ENCODE data around the gene BCAT1.
A peak's percentile ranks its signal among the peaks of the same experiment; 100 is the strongest.
"Not testable (repeated sequence)": the region's sequence is repeated elsewhere in the genome, so short reads cannot be mapped to it uniquely, and the experiment has no call there.

Gene BCAT1

GRCh38 chr12:24851883-24852282 is 97.0 kb downstream of the BCAT1 start:
- DNase-seq = not testable (repeated sequence)

DNA sequence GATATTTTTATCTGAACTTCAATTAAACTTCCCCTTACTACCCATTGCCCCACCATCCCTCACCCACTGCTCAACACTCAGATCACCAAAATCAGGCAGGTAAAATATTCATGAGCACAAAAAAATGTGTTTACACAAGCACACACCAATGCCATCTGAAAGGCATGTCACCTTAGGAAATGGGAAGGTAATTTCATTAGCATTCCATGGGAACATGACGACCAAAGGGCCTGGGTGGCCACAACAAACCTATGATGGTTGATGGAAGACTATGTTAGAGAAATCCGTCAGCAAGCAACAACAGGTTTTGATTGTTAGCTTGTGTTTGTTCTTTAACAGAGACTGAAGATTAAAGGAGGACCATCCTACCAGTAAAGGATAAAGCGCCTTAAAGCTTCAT is 97.6 kb downstream of the BCAT1 start:
- no peak for DNase-seq

- DNase-seq = no peak
Measured at GRCh38 chr12:24850496-24850895, 98.4 kb downstream of the BCAT1 start.

DNA sequence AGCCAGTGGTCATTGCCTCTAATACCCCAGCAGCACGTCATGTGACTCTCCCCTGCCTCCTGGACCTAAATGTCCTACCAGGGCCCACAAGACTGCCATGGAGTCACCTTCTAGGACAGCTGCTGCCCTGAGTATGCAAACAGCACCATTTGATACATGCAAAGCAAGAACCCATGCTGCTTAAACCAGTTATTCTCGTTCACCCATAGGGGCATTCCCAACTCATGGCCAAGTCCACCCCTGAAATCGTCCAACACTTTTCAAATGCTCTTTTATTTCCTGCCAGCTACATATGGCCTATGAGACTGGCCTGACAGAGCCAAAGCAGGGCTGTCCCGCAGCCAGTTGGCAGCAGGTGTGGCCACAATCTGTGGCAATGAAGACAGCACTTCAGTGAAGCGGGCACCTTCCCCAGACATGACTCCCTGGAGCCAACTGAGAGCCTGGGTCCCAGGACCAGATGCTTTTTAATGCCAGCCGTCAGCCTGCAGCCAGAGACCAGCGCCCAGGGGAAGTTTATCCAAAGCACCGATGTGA is 99.9 kb downstream of the BCAT1 start:
- DNase-seq = peak; percentile 86

- DNase-seq = no peak
Measured at GRCh38 chr12:24846689-24847088, 102.2 kb downstream of the BCAT1 start.

- no peak for DNase-seq
Measured at GRCh38 chr12:24845615-24846014, 103.3 kb downstream of the BCAT1 start.

- DNase-seq = no peak
Measured at GRCh38 chr12:24840046-24840800, 108.7 kb downstream of the BCAT1 start.

DNA sequence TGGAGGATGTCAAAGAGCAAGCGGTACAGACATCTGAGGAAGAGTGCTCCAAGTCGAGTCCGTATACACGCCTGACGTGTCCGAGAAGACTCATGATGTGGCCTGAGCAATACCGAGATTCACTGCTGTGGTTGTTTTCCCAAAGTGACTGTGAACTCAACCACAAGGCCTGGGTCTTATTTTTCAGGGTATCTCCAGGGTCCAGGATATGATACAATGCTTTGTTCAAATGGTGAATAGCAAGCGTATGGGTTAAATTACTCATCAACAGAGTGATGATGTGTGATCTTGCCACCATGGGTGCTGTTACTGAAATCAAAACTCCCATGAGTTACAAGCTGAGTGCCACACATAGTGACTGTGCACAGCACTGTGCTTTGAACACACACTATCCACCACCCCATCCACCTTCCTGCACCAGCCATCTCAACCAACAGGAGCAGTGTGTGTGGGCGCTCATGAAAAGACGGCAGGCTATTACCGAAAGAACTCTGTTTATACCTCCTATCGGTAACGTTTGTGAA is 109.6 kb downstream of the BCAT1 start:
- DNase-seq = no peak

DNA sequence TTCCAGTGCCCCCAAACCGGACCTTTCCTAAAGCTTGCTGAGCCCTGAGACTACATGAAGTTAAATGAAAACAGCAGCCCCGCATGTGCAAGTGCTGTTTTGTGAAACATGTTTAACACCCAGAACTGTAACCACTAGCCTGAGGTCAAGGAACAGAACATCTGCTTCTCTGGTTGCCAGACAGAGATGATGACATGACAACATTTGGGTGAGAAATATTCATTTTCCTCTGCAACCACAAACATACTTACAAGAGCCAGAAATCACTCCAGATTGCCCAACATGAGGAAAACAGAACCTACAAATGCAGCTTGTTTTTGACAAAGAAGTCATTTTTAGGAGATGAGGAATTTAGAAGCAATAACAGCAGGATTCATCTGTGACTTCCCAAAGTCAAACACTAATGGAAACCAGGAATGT is 110.4 kb downstream of the BCAT1 start:
- no peak for DNase-seq

- no peak for DNase-seq
Measured at GRCh38 chr12:24835377-24835776, 113.5 kb downstream of the BCAT1 start.

GRCh38 chr12:24833513-24833912 is 115.4 kb downstream of the BCAT1 start:
- DNase-seq = no peak

DNA sequence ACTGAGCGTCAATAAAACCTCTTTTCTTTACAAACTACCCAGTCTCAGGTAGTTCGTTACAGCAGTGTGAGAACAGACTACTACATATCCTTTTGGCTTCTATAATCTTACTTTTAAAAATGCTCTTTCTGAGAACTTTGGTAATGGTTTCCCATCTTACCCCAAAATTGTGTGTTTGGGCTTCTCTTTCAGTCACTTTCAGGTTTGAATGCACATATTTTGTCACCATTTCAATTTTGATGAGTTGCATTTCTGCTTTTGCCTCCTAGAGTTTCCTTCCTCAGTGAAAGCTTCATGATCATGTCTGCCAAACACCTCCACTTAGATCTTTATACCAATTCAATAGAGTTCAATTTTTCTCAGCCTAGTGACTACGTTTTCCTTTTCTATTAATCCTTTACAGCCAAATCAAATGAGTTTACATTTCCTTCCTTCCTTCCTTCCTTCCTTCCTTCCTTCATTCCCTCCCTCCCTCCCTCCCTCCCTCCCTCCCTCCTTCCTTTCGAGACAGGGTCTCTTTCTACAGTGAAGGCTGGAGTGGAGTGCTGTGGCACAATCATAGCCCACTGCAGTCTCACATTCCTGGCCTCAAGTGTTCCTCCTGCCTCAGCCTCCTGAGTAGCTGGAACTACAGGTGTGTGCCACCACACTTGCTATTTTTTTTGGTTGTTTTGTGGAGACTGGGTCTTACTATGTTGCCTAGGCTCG is 124.9 kb downstream of the BCAT1 start:
- DNase-seq = no peak

DNA sequence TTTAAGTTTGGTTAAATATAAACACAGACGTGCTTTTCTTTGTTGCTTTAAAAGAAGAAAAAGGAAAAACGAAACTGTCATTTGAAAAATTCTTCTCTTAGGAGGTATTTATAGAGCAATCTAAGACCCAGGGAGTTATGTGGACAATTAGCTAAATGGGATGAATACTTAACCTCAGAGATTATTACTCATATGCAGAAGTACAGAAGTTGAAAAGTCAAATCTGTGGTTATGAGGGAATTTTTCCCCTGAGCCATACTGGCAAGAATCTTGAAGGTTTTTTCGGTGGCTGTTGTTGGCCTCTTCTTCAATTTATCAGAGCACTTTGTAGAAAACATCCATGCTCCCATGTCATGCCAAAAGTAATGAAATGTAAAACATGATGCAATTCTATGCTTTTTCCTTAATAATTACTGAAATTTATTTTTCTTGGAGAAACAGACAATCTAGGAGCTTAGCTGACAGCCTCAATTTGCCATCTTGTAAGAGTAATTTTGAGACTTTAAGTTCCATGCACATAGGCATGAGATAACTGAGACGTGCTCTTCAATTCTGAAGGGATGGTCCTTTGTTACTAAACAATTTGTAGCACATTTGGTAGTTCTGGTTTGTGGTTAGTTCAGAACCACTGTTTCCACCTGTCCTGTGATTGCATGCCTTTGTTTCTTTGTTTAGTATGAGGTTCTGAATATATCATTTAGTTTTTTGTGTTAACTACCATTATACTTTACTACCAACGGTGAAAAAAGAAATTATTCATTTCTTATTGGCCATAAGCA is 126.6 kb downstream of the BCAT1 start:
- DNase-seq = no peak

GRCh38 chr12:24821691-24822090 is 127.2 kb downstream of the BCAT1 start:
- no peak for DNase-seq

DNA sequence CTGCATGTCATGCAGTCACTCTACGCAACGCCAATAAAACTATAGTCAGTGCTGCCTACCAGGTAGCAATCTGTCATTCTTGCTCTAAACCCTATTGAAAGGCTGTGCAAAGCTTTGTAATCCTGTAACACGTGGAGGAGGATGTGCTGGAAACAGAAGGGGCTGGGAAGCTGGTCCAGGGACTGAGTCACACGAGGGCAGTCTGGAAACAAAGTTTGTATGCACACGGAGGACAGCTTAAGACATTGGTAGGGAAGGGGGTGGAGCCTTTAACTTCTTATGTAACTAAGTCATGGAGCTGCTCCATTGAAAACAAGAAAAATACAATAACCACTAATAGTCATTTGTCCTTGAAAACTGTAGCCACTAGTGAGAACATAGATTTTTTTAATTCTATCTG is 128.0 kb downstream of the BCAT1 start:
- no peak for DNase-seq

GRCh38 chr12:24818351-24818750 is 130.6 kb downstream of the BCAT1 start:
- DNase-seq = no peak

DNA sequence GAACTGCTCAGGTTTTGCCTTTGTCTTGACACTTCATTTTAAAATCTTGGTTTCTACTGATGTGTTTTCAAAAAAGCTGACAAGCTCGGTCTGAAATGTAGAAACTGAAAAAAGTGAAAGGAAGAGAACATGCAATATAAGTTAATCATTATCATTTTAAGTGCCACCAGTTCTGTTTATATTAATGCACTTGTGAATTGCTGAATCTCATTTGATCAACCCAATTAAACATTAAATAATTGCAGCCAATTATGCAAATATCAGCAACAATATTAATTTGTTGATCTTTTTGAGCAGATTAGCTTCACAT is 133.8 kb downstream of the BCAT1 start:
- no peak for DNase-seq

DNA sequence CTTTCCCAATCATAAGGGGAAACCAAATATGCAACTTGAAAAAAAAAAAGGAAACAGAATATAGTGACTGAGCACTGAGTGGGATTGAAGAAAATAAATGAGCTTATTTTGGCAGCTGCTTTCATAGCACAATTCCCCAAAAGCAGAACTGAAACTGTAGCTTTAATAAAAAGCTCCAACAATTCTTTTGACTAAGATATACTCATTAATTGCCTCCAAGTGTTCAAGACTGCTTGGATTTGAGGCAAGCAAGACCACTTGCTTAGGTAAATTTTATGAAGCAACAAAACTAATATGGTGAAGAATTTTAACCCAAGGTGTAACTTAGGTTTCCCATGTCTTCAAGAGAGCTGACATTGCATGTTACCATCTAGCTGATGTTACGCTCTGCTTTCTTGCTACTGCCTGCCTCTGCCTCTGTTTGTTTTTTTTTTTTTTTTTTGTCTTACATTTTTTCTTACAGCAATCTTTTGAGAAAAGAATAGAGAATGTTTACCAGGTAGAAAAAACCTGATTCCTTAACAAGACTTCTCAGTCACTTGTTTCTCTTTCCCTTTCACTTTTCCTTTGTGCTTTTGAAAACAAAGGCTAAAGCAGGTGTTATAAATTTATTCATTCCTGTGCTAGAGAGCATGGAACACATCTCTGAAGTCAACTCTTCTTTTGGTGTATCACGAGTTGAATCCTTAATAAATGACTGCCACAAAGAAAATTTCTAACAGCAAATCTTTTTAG is 134.4 kb downstream of the BCAT1 start:
- no peak for DNase-seq

DNA sequence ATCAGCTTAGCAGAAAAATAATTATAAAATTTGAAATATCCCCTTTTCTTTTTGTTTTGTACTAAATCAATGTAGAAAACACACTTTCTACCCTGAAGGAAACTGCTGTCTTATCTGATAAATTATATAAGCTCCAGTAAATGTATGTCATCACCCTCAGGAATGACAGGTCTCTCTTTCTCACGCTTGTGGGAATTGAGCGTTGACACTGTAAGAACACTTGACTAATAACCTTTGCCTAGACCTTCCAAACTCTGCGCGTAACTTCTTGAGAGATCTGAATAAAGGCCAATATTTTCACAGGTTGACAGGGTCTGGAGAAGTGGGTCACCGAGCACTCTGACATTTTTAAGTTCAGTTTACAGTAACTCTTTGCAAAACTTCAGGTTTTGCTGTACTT is 138.5 kb downstream of the BCAT1 start:
- DNase-seq = no peak

DNA sequence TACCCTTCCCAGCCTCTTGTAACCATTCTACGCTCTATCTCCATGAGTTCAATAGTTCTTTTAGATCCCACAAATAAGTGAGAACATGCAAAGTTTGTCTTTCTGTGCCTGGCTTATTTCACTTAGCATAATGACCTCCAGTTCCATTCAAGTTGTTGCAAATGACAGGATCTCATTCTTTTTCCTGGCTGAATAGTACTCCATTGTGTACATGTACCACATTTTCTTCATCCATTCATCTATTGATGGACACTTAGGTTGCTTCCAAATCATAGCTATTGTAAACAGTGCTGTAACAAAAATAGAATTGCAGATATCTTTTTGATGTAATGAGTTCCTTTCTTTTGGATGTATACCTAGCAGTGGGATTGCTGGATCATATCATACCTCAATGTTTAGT is 139.6 kb downstream of the BCAT1 start:
- DNase-seq = not testable (repeated sequence)

GRCh38 chr12:24808651-24809050 is 140.2 kb downstream of the BCAT1 start:
- DNase-seq = no peak

GRCh38 chr12:24806386-24806785 is 142.5 kb downstream of the BCAT1 start:
- DNase-seq = no peak

All from NCI-H446 treated with DMSO at 0.1 percent for 48 hours (cell line).